ENCODE data around the gene PM20D2. TPM values are rescaled to one million over a fixed set of nuclear protein-coding genes. Genes with fewer than 3 reads are reported as not detected.
A peak's percentile ranks its signal among the peaks of the same experiment; 100 is the strongest.

Gene PM20D2
- total and polyA plus RNA-seq, 2 of the 8 experiments (the other 6 are each of a cell fraction or from before 2014, with no cell fraction given) = 2.7 to 7.6 TPM

- TF ChIP-seq, protein P1, sequence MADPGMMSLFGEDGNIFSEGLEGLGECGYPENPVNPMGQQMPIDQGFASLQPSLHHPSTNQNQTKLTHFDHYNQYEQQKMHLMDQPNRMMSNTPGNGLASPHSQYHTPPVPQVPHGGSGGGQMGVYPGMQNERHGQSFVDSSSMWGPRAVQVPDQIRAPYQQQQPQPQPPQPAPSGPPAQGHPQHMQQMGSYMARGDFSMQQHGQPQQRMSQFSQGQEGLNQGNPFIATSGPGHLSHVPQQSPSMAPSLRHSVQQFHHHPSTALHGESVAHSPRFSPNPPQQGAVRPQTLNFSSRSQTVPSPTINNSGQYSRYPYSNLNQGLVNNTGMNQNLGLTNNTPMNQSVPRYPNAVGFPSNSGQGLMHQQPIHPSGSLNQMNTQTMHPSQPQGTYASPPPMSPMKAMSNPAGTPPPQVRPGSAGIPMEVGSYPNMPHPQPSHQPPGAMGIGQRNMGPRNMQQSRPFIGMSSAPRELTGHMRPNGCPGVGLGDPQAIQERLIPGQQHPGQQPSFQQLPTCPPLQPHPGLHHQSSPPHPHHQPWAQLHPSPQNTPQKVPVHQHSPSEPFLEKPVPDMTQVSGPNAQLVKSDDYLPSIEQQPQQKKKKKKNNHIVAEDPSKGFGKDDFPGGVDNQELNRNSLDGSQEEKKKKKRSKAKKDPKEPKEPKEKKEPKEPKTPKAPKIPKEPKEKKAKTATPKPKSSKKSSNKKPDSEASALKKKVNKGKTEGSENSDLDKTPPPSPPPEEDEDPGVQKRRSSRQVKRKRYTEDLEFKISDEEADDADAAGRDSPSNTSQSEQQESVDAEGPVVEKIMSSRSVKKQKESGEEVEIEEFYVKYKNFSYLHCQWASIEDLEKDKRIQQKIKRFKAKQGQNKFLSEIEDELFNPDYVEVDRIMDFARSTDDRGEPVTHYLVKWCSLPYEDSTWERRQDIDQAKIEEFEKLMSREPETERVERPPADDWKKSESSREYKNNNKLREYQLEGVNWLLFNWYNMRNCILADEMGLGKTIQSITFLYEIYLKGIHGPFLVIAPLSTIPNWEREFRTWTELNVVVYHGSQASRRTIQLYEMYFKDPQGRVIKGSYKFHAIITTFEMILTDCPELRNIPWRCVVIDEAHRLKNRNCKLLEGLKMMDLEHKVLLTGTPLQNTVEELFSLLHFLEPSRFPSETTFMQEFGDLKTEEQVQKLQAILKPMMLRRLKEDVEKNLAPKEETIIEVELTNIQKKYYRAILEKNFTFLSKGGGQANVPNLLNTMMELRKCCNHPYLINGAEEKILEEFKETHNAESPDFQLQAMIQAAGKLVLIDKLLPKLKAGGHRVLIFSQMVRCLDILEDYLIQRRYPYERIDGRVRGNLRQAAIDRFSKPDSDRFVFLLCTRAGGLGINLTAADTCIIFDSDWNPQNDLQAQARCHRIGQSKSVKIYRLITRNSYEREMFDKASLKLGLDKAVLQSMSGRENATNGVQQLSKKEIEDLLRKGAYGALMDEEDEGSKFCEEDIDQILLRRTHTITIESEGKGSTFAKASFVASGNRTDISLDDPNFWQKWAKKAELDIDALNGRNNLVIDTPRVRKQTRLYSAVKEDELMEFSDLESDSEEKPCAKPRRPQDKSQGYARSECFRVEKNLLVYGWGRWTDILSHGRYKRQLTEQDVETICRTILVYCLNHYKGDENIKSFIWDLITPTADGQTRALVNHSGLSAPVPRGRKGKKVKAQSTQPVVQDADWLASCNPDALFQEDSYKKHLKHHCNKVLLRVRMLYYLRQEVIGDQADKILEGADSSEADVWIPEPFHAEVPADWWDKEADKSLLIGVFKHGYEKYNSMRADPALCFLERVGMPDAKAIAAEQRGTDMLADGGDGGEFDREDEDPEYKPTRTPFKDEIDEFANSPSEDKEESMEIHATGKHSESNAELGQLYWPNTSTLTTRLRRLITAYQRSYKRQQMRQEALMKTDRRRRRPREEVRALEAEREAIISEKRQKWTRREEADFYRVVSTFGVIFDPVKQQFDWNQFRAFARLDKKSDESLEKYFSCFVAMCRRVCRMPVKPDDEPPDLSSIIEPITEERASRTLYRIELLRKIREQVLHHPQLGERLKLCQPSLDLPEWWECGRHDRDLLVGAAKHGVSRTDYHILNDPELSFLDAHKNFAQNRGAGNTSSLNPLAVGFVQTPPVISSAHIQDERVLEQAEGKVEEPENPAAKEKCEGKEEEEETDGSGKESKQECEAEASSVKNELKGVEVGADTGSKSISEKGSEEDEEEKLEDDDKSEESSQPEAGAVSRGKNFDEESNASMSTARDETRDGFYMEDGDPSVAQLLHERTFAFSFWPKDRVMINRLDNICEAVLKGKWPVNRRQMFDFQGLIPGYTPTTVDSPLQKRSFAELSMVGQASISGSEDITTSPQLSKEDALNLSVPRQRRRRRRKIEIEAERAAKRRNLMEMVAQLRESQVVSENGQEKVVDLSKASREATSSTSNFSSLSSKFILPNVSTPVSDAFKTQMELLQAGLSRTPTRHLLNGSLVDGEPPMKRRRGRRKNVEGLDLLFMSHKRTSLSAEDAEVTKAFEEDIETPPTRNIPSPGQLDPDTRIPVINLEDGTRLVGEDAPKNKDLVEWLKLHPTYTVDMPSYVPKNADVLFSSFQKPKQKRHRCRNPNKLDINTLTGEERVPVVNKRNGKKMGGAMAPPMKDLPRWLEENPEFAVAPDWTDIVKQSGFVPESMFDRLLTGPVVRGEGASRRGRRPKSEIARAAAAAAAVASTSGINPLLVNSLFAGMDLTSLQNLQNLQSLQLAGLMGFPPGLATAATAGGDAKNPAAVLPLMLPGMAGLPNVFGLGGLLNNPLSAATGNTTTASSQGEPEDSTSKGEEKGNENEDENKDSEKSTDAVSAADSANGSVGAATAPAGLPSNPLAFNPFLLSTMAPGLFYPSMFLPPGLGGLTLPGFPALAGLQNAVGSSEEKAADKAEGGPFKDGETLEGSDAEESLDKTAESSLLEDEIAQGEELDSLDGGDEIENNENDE (IDR thresholded peaks at IDR 0.05; ENCODE audit: insufficient replicate concordance, low read length) = no peak
- TF ChIP-seq SIX5 (IDR thresholded peaks at IDR 0.05; ENCODE audit: low read depth, low read length) (no peak), JUND (IDR thresholded peaks at IDR 0.05; ENCODE audit: low read length) (0 out of 2 replicates have a peak, but pooled peaks have one; percentile 20), CHD2 (IDR thresholded peaks at IDR 0.05; ENCODE audit: low read length) (no peak), SP1 (IDR thresholded peaks at IDR 0.05; ENCODE audit: low read depth, low read length) (no peak), NANOG (IDR thresholded peaks at IDR 0.05; ENCODE audit: insufficient read depth, low read depth, low read length, poor library complexity, severe bottlenecking) (no peak)
Measured at GRCh38 chr6:89148016-89148750, 2.3 kb downstream of the PM20D2 start (continued).

All from H1 (cell line).